Transverse colon (tissue), 4 donors: ENCODE data around the gene USP7. TPM values are rescaled to one million over a fixed set of nuclear protein-coding genes. Genes with fewer than 3 reads are reported as not detected.

Experiments
- DNase-seq: peaks from one replicate; pipeline ENCODE4 v3.0.0-alpha.2; 2019
- H3K27ac ChIP-seq, 4 donors: fragments of 200-600 bp; sonication (generic); 2 replicates each; pipeline ENCODE4 v1.5.1; 2016 to 2018; ENCODE audit warnings: inconsistent platforms in 4 of 4
- H3K27me3 ChIP-seq: fragments of 200-600 bp; sonication (generic); 2 replicates; pipeline ENCODE4 v1.5.1; 2017; ENCODE audit warnings: inconsistent platforms
- H3K36me3 ChIP-seq, 4 donors: fragments of 200-600 bp; sonication (generic); 2 replicates each; pipeline ENCODE4 v1.5.1; 2017 to 2019; ENCODE audit warnings: inconsistent platforms in 4 of 4
- H3K4me1 ChIP-seq, 4 donors: fragments of 200-600 bp; sonication (generic); 2 replicates each; pipeline ENCODE4 v1.5.1; 2017 to 2020; ENCODE audit warnings: inconsistent platforms in 4 of 4
- H3K4me3 ChIP-seq, 4 donors: fragments of 200-600 bp; sonication (generic); 1 replicate in 1 of 4; 2 replicates in 3 of 4; pipeline versions ENCODE4 v1.5.1 to v1.6.1; 2017 to 2019; ENCODE audit warnings: inconsistent platforms in 4 of 4
- H3K9me3 ChIP-seq, 2 donors: fragments of 200-600 bp; sonication (generic); 2 replicates each; pipeline ENCODE4 v1.5.1; 2017 to 2019; ENCODE audit warnings: inconsistent platforms in 2 of 2
- EP300 ChIP-seq: sonication (generic); formaldehyde crosslinking; IDR thresholded peaks from one replicate; pipeline ENCODE4 v1.6.1; 2017; ENCODE audit warnings: antibody characterized with exemption, low read depth
- POLR2A ChIP-seq: fragments of 450-650 bp; IDR thresholded peaks from one replicate; pipeline ENCODE4 v1.6.1; 2016; ENCODE audit warnings: antibody characterized with exemption, mild to moderate bottlenecking, moderate library complexity
- POLR2AphosphoS5 ChIP-seq, 3 donors: sonication (generic); formaldehyde crosslinking; IDR thresholded peaks; one replicate each; pipeline ENCODE4 v1.6.1; 2016; ENCODE audit warnings: antibody characterized with exemption in 3 of 3
- WGBS, 2 donors: methylation state at CpG; one replicate each; pipeline ENCODE4 v1.1.5; 2018; ENCODE audit warnings: low coverage in 1 of 2; 5-methylcytosine and 5-hydroxymethylcytosine counted together
- in situ Hi-C, 4 donors: fragments of 200-750 bp; cut with MboI; loops; one replicate each; pipeline versions ENCODE4 v1.15.0 to v1.15.1; 2017; ENCODE audit warnings: low sequenced_read_pairs in 3 of 4, low pct_ligation_motif_present in 1 of 4, low pct_unique_long_range_greater_than_20kb in 1 of 4
- intact Hi-C: fragments of 100-400 bp; cut with DNase I; formaldehyde crosslinking; loops from one replicate; pipeline ENCODE4 v1.15.1; 2023; ENCODE audit warnings: low total_unique reads
- total RNA-seq, 4 donors: library from RNA; depleted of rRNA; stranded (reverse); fragments of >200 nt; gene quantifications; one replicate each; pipeline ENCODE4 v1.1.0, GENCODE V29; 2016
- TF ChIP-seq, protein P1 (sequence below), 5 experiments: fragments of 200-600 bp in 3 of 5; fragments of 450-650 bp in 2 of 5; sonication (generic) in 3 of 5; IDR thresholded peaks; 1 replicate in 2 of 5; 2 replicates in 3 of 5; pipeline ENCODE4 v1.5.1; 2016 to 2017; ENCODE audit warnings: antibody characterized with exemption in 5 of 5, inconsistent platforms in 3 of 5, mild to moderate bottlenecking in 2 of 5, moderate library complexity in 1 of 5

Gene USP7
- 100 to 1,000 TPM in 3 of 4 donors, 10 to 100 TPM in 1; 72.9 to 419 (median 158) TPM for total RNA-seq

DNA sequence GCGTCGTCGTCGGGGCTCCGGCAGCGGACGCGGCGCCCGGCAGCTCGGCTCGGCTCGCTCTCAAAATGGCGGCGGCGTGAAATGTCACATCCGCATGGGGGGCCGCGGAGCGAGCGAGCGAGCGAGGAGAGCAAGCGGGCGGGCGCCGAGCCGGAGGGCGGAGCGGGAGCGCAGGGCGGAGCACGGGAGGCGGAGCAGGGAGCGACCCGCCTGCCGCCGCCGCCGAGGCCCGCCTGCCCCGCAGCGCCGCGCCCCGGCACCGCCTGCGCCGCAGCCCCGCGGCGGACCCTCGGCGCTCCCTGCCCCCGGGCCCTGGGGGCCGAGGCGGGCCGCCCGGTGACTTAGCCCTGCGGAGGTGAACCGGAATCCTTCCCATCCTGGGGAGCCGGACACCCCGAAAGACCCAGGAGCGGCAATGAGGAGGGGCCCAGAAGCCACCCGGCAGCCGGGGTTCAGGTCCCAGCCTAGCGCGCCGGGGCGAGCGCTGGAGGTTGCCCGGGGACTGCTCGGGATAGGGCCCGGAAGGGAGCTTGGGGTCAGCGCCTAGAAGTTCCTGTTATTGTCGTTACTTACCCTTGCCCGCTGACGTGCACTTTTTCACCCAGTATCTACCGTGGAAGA, at the start of gene USP7:
Gene USP7, minus strand, starts transcription at position 86 of the 621 bp plus-strand sequence. CDS start 621 bp downstream, outside the sequence.
- TF ChIP-seq POLR2A, result peak; percentile 48
- TF ChIP-seq, protein P1, sequence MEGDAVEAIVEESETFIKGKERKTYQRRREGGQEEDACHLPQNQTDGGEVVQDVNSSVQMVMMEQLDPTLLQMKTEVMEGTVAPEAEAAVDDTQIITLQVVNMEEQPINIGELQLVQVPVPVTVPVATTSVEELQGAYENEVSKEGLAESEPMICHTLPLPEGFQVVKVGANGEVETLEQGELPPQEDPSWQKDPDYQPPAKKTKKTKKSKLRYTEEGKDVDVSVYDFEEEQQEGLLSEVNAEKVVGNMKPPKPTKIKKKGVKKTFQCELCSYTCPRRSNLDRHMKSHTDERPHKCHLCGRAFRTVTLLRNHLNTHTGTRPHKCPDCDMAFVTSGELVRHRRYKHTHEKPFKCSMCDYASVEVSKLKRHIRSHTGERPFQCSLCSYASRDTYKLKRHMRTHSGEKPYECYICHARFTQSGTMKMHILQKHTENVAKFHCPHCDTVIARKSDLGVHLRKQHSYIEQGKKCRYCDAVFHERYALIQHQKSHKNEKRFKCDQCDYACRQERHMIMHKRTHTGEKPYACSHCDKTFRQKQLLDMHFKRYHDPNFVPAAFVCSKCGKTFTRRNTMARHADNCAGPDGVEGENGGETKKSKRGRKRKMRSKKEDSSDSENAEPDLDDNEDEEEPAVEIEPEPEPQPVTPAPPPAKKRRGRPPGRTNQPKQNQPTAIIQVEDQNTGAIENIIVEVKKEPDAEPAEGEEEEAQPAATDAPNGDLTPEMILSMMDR (IDR thresholded peaks at IDR 0.05), result no peak
- peak; percentile 65 to 89 (median 84) for TF ChIP-seq POLR2AphosphoS5 (IDR thresholded peaks at IDR 0.05)
- peak within 1 kb of the TSS; percentile 92 to 94 (median 93) for H3K27ac ChIP-seq
- no peaks in the 10 kb centered on the region for H3K27me3 ChIP-seq
- peak within 1 kb of the TSS; percentile 76 to 96 (median 87) for H3K4me3 ChIP-seq
- no peaks in the 10 kb centered on the region for H3K9me3 ChIP-seq
- WGBS, 2 donors, result 1% methylated on average over 73 of the region's 79 CpGs; no CpG with 5 or more reads in 1 of the 2 donors
- intact Hi-C loops (no loop called here), in situ Hi-C loops (no loop called here)
- H3K4me1 ChIP-seq, result peaks cover 27 to 61% (median 52%) of the 10 kb centered on the region in 4 donors
- DNase-seq, result peak; percentile 94
- H3K36me3 ChIP-seq, result no peaks in the 10 kb centered on the region

GRCh38 chr16:9013508-9013864, 49.8 kb upstream of the USP7 start:
- 57% methylated on average over 7 of the region's 7 CpGs; no CpG with 5 or more reads in 1 of the 2 donors for WGBS, 2 donors
- no peak for TF ChIP-seq POLR2A
- TF ChIP-seq, protein P1 (IDR thresholded peaks at IDR 0.05), result no peak
- no peak for TF ChIP-seq POLR2AphosphoS5 (IDR thresholded peaks at IDR 0.05)
- no peak for TF ChIP-seq EP300

DNA sequence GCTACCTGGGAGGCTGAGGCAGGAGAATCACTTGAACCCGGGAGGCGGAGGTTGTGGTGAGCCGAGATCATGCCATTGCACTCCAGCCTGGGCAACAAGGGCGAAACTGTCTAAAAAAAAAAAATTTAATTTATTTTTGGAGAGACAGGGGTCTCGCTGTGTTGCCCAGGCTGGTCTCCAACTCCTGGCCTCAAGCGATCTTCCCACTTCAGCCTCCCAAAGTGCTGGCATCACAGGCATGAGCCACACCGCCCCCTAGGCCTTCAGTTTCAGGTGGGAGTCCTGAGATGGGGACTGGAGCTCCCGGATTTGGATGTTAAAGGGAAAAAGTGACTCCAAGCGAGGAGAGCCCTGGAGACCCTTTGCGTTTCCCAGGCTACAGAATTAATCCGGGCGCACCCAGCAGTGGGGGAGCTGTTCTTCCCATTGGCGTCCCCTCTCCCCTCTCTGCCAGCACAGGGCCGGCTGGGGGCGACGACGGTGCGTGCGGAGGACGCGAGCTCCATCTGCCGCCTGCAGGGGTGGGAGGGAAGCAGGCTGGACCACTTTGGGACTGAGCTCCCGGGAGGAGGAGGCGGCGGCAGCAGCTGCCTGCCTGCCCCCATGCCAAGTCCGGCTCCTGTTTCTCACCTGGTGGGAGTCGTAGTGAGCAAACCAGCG, 49.3 kb upstream of the USP7 start:
- Histone ChIP-seq H3K9me3 (peaks cover 0 to 7% of the 10 kb centered on the region in 2 donors), H3K27ac (no peak overlapping the region), H3K4me3 (no peak overlapping the region), H3K36me3 (no peaks in the 10 kb centered on the region), H3K4me1 (peaks cover 0 to 11% (median 7%) of the 10 kb centered on the region in 4 donors), H3K27me3 (no peaks in the 10 kb centered on the region)
- no peak for DNase-seq
- 47% methylated on average over 28 of the region's 28 CpGs; no CpG with 5 or more reads in 1 of the 2 donors for WGBS, 2 donors
- in situ Hi-C loops, result loop anchor here in 2 of 4 donors (25.0 kb wide), 2 partner anchors 351 to 451 kb away; partner anchors contain the start of gene ABAT (in 2 of the 2)
- intact Hi-C loops, result no loop called here
- TF ChIP-seq EP300 (no peak), POLR2AphosphoS5 (IDR thresholded peaks at IDR 0.05) (no peak), POLR2A (no peak)
- TF ChIP-seq, protein P1 (IDR thresholded peaks at IDR 0.05), result no peak

More at GRCh38 chr16:9013508-9013864, 49.8 kb upstream of the USP7 start:
- Histone ChIP-seq H3K27me3 (no peaks in the 10 kb centered on the region), H3K27ac (no peak overlapping the region), H3K4me3 (no peak overlapping the region), H3K4me1 (peaks cover 0 to 7% (median 6%) of the 10 kb centered on the region in 4 donors), H3K36me3 (no peaks in the 10 kb centered on the region), H3K9me3 (peaks cover 0 to 7% of the 10 kb centered on the region in 2 donors)
- in situ Hi-C loops (loop anchor here in 2 of 4 donors (25.0 kb wide), 2 partner anchors 351 to 451 kb away; partner anchors contain the start of gene ABAT (in 2 of the 2)), intact Hi-C loops (no loop called here)
- no peak for DNase-seq

DNA sequence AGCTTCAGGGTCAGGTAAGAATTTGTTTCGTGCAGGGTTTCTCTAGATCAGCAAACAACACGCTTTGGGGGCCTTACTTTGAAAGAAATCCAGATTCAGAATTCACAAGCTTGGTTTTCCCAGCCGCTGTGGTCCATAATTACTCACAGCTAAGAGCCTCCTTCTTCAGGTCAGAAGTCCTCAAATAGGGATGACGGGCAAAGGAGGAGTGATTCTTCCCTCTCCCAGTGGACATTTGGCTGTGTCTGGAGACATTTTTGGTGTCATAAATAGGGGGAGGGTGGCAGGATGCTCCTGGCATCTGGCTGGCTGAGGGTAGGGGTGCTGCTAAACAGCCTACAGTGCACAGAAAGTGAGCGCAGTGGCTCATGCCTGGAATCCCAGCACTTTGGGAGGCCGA, 48.6 kb upstream of the USP7 start:
- H3K27ac ChIP-seq, result no peak overlapping the region
- H3K27me3 ChIP-seq, result no peaks in the 10 kb centered on the region
- in situ Hi-C loops, result loop anchor here in 2 of 4 donors (25.0 kb wide), 2 partner anchors 350 to 450 kb away; partner anchors contain the start of gene ABAT (in 2 of the 2)
- H3K9me3 ChIP-seq, result peaks cover 0 to 7% of the 10 kb centered on the region in 2 donors
- intact Hi-C loops, result no loop called here
- peaks cover 0 to 11% (median 7%) of the 10 kb centered on the region in 4 donors for H3K4me1 ChIP-seq
- WGBS, 2 donors, result 67 to 85% methylated on average over 3 to 6 of the region's 6 CpGs
- no peak for DNase-seq
- no peaks in the 10 kb centered on the region for H3K36me3 ChIP-seq
- no peak overlapping the region for H3K4me3 ChIP-seq
- TF ChIP-seq POLR2A (no peak), POLR2AphosphoS5 (IDR thresholded peaks at IDR 0.05) (no peak), EP300 (no peak)
- TF ChIP-seq, protein P1 (IDR thresholded peaks at IDR 0.05), result no peak
